HG02938 (cell line): ENCODE results near the gene BTRC.
"Not testable (repeated sequence)": the region's sequence is repeated elsewhere in the genome, so short reads cannot be mapped to it uniquely, and the experiment has no call there.

ENCODE experiments used
- ATAC-seq: cut with Tn5 transposase; IDR thresholded peaks from one replicate; pipeline ENCODE4 v1.9.1; 2021; ENCODE audit warnings: mild to moderate bottlenecking, moderate library complexity; ENCODE audit not compliant: unreplicated experiment

BTRC gene

GRCh38 chr10:101577121-101577871 lies 223.3 kb downstream of the BTRC start:
- ATAC-seq, result no peak

GRCh38 chr10:101578192-101578591 lies 224.2 kb downstream of the BTRC start:
- no peak for ATAC-seq

GRCh38 chr10:101578803-101579515 lies 225.0 kb downstream of the BTRC start:
- no peak for ATAC-seq

- no peak for ATAC-seq
Measured at GRCh38 chr10:101579516-101579870, 225.5 kb downstream of the BTRC start.

- no peak for ATAC-seq
Measured at GRCh38 chr10:101580486-101581399, 226.8 kb downstream of the BTRC start.

GRCh38 chr10:101585841-101586240 lies 231.9 kb downstream of the BTRC start:
- no peak for ATAC-seq

- ATAC-seq, result peak; percentile 90
Measured at GRCh38 chr10:101587725-101588653, 234.0 kb downstream of the BTRC start, which contains the start of the genes DPCD and POLL. TSS of gene DPCD (plus strand) at chr10:101588321. CDS start at chr10:101588337, 16 bp downstream. TSS of gene POLL (minus strand) at chr10:101588257. CDS start at chr10:101587360, 897 bp downstream.

- ATAC-seq, result no peak
Measured at GRCh38 chr10:101588879-101589278, 234.9 kb downstream of the BTRC start.

- ATAC-seq, result not testable (repeated sequence)
Measured at GRCh38 chr10:101593331-101593730, 239.4 kb downstream of the BTRC start.

GRCh38 chr10:101595591-101596433 lies 241.8 kb downstream of the BTRC start:
- ATAC-seq, result no peak

GRCh38 chr10:101597091-101597900 lies 243.3 kb downstream of the BTRC start:
- ATAC-seq, result no peak

- ATAC-seq, result no peak
Measured at GRCh38 chr10:101601541-101601940, 247.6 kb downstream of the BTRC start.

GRCh38 chr10:101602761-101603398 lies 248.9 kb downstream of the BTRC start:
- ATAC-seq, result no peak
